GM21447 (cell line): ENCODE measurements around the gene POLN.
A peak's percentile ranks its signal among the peaks of the same experiment; 100 is the strongest.

Source experiments
- ATAC-seq: cut with Tn5 transposase; IDR thresholded peaks from one replicate; pipeline ENCODE4 v1.9.1; 2021; ENCODE audit not compliant: unreplicated experiment

The POLN gene

GRCh38 chr4:2241410-2242353 lies at the start of gene POLN, which contains the start of gene HAUS3:
TSS of gene POLN (minus strand) at chr4:2242121. CDS start at chr4:2229231, 12,890 bp downstream.
TSS of gene HAUS3 (minus strand) at chr4:2242121. CDS start at chr4:2240946, 1,175 bp downstream.
- ATAC-seq = peak; percentile 84

GRCh38 chr4:2290974-2291704 lies 49.2 kb upstream of the POLN start:
- ATAC-seq = peak; percentile 50

- ATAC-seq = no peak
Measured at GRCh38 chr4:2290488-2290887, 48.6 kb upstream of the POLN start.

- ATAC-seq = no peak
Measured at GRCh38 chr4:2289955-2290333, 48.0 kb upstream of the POLN start.

- ATAC-seq = no peak
Measured at GRCh38 chr4:2289311-2289954, 47.5 kb upstream of the POLN start.

- no peak for ATAC-seq
Measured at GRCh38 chr4:2288051-2288541, 46.2 kb upstream of the POLN start.

GRCh38 chr4:2287594-2287915 lies 45.6 kb upstream of the POLN start:
- ATAC-seq = no peak

- no peak for ATAC-seq
Measured at GRCh38 chr4:2286904-2287593, 45.1 kb upstream of the POLN start.

- ATAC-seq = no peak
Measured at GRCh38 chr4:2285613-2286381, 43.9 kb upstream of the POLN start.

- ATAC-seq = no peak
Measured at GRCh38 chr4:2284934-2285612, 43.2 kb upstream of the POLN start.

- ATAC-seq = no peak
Measured at GRCh38 chr4:2284161-2284933, 42.4 kb upstream of the POLN start.

GRCh38 chr4:2283199-2283711 lies 41.3 kb upstream of the POLN start:
- ATAC-seq = no peak

- ATAC-seq = peak; percentile 94
Measured at GRCh38 chr4:2281575-2282343, 39.8 kb upstream of the POLN start.

- no peak for ATAC-seq
Measured at GRCh38 chr4:2280531-2281300, 38.8 kb upstream of the POLN start.

GRCh38 chr4:2277956-2278355 lies 36.0 kb upstream of the POLN start:
- ATAC-seq = no peak

GRCh38 chr4:2276581-2277325 lies 34.8 kb upstream of the POLN start:
- no peak for ATAC-seq
